OCI-LY1 (cell line): ENCODE data around the gene MUC5AC.
"Not testable (repeated sequence)": the region's sequence is repeated elsewhere in the genome, so short reads cannot be mapped to it uniquely, and the experiment has no call there.

Source experiments
- H2AFZ ChIP-seq: fragments of 200-600 bp; sonication (generic), shearing (Covaris generic); 2 replicates; pipeline ENCODE4 v1.6.0; 2014; ENCODE audit warnings: antibody characterized with exemption, mild to moderate bottlenecking, low read length
- H3F3A ChIP-seq: fragments of 200-600 bp; sonication (generic), shearing (Covaris generic); 2 replicates; pipeline ENCODE4 v1.6.0; 2014; ENCODE audit warnings: mild to moderate bottlenecking, antibody characterized with exemption, low read length, moderate library complexity; ENCODE audit not compliant: insufficient read depth
- H3K27ac ChIP-seq: fragments of 200-600 bp; sonication (generic); 2 replicates; pipeline ENCODE4 v1.5.1; 2014; ENCODE audit warnings: low read length, mixed run types, mild to moderate bottlenecking, low read depth; ENCODE audit not compliant: poor library complexity, severe bottlenecking
- H3K27me3 ChIP-seq: fragments of 200-600 bp; sonication (generic); 2 replicates; pipeline ENCODE4 v1.6.0; 2014; ENCODE audit warnings: antibody characterized with exemption, mild to moderate bottlenecking, low read length, moderate library complexity; ENCODE audit not compliant: insufficient read depth
- H3K36me3 ChIP-seq: fragments of 200-600 bp; sonication (generic); 2 replicates; pipeline ENCODE4 v1.6.1; 2014; ENCODE audit warnings: mild to moderate bottlenecking, antibody characterized with exemption, low read length, moderate library complexity, mixed read lengths; ENCODE audit not compliant: insufficient read depth
- H3K4me1 ChIP-seq: fragments of 200-600 bp; sonication (generic); 2 replicates; pipeline ENCODE4 v1.5.1; 2014; ENCODE audit warnings: mild to moderate bottlenecking, low read length, moderate library complexity; ENCODE audit not compliant: insufficient read depth, severe bottlenecking
- H3K4me2 ChIP-seq: fragments of 200-600 bp; sonication (generic), shearing (Covaris generic); 2 replicates; pipeline ENCODE4 v1.6.1; 2014; ENCODE audit warnings: low read length
- H3K4me3 ChIP-seq: fragments of 200-600 bp; sonication (generic); 2 replicates; pipeline ENCODE4 v1.5.1; 2014; ENCODE audit warnings: low read length, low read depth, mild to moderate bottlenecking, mixed read lengths; ENCODE audit not compliant: poor library complexity, severe bottlenecking
- H3K79me2 ChIP-seq: fragments of 200-600 bp; shearing (Covaris generic); 2 replicates; pipeline ENCODE4 v1.6.1; 2016; ENCODE audit warnings: mixed run types, low read length, mixed read lengths; ENCODE audit not compliant: insufficient read depth
- H3K9ac ChIP-seq: fragments of 200-600 bp; sonication (generic), shearing (Covaris generic); 2 replicates; pipeline ENCODE4 v1.6.1; 2014; ENCODE audit warnings: mild to moderate bottlenecking, low read length, mixed read lengths
- H3K9me2 ChIP-seq: fragments of 200-600 bp; sonication (generic), shearing (Covaris generic); 2 replicates; pipeline ENCODE4 v1.6.1; 2014; ENCODE audit warnings: low read depth, mild to moderate bottlenecking, low read length, mixed read lengths
- H3K9me3 ChIP-seq: fragments of 200-600 bp; shearing (Covaris generic); 2 replicates; pipeline ENCODE4 v1.6.1; 2014; ENCODE audit warnings: low read length, mixed read lengths
- H4K20me1 ChIP-seq: fragments of 200-600 bp; sonication (generic), shearing (Covaris generic); 2 replicates; pipeline ENCODE4 v1.6.0; 2016; ENCODE audit warnings: mild to moderate bottlenecking, low read length; ENCODE audit not compliant: insufficient read depth
- CTCF ChIP-seq: fragments of 200-600 bp; sonication (generic), shearing (Covaris generic); IDR thresholded peaks from 2 replicates; pipeline ENCODE4 v1.5.1; 2017; ENCODE audit warnings: mild to moderate bottlenecking, antibody characterized with exemption, low read length, moderate library complexity, mixed read lengths
- EZH2 ChIP-seq: fragments of 200-600 bp; sonication (generic), shearing (Covaris generic); IDR thresholded peaks from 2 replicates; pipeline ENCODE4 v1.8.0; 2017; ENCODE audit warnings: borderline replicate concordance, mixed run types, mild to moderate bottlenecking, antibody characterized with exemption, low read length, moderate library complexity, mixed read lengths

MUC5AC gene

GRCh38 chr11:1171985-1172728 is 14.4 kb downstream of the MUC5AC start:
- Histone ChIP-seq H3K4me3 (no peak overlapping the region), H3K4me1 (no peaks in the 10 kb centered on the region), H3K79me2 (no peaks in the 10 kb centered on the region), H4K20me1 (no peaks in the 10 kb centered on the region), H3K9me3 (no peaks in the 10 kb centered on the region), H3K36me3 (no peaks in the 10 kb centered on the region), H3K9me2 (no peaks in the 10 kb centered on the region), H3K27ac (no peak overlapping the region), H3K9ac (no peak overlapping the region), H3K4me2 (no peak overlapping the region), H3K27me3 (no peaks in the 10 kb centered on the region), H2AFZ (no peak overlapping the region), H3F3A (no peaks in the 10 kb centered on the region)
- no peak for TF ChIP-seq CTCF
- no peak for TF ChIP-seq EZH2

GRCh38 chr11:1172729-1173117 is 15.0 kb downstream of the MUC5AC start:
- Histone ChIP-seq H3K36me3 (no peaks in the 10 kb centered on the region), H3K9ac (no peak overlapping the region), H3K4me2 (no peak overlapping the region), H3F3A (no peaks in the 10 kb centered on the region), H3K27ac (no peak overlapping the region), H3K9me2 (no peaks in the 10 kb centered on the region), H4K20me1 (no peaks in the 10 kb centered on the region), H3K79me2 (no peaks in the 10 kb centered on the region), H3K9me3 (no peaks in the 10 kb centered on the region), H3K4me3 (no peak overlapping the region), H3K27me3 (no peaks in the 10 kb centered on the region), H3K4me1 (no peaks in the 10 kb centered on the region), H2AFZ (no peak overlapping the region)
- TF ChIP-seq EZH2 = no peak

- H3K27ac ChIP-seq, H3F3A ChIP-seq, H3K79me2 ChIP-seq: not testable (repeated sequence)
Measured at GRCh38 chr11:1173396-1173795, 15.6 kb downstream of the MUC5AC start.

GRCh38 chr11:1174441-1175370 is 17.0 kb downstream of the MUC5AC start:
- no peaks in the 10 kb centered on the region for H3K36me3 ChIP-seq
- H2AFZ ChIP-seq = no peak overlapping the region
- no peak overlapping the region for H3K4me2 ChIP-seq
- no peak overlapping the region for H3K9ac ChIP-seq
- no peaks in the 10 kb centered on the region for H3K4me1 ChIP-seq
- no peak for TF ChIP-seq CTCF
- TF ChIP-seq EZH2 = no peak
- no peak overlapping the region for H3K4me3 ChIP-seq
- H3K27me3 ChIP-seq = no peaks in the 10 kb centered on the region
- H3K27ac ChIP-seq = no peak overlapping the region
- H3F3A ChIP-seq = no peaks in the 10 kb centered on the region
- no peaks in the 10 kb centered on the region for H3K9me3 ChIP-seq
- no peaks in the 10 kb centered on the region for H4K20me1 ChIP-seq
- no peaks in the 10 kb centered on the region for H3K9me2 ChIP-seq
- H3K79me2 ChIP-seq = no peaks in the 10 kb centered on the region

More at GRCh38 chr11:1173396-1173795, 15.6 kb downstream of the MUC5AC start:
- H2AFZ ChIP-seq, H3K36me3 ChIP-seq, H3K9me3 ChIP-seq, H3K27me3 ChIP-seq, H3K4me3 ChIP-seq, H4K20me1 ChIP-seq, H3K4me2 ChIP-seq, H3K9me2 ChIP-seq, H3K4me1 ChIP-seq, H3K9ac ChIP-seq: not testable (repeated sequence)
